Common myeloid progenitor, CD34-positive (primary cell): Measurements from ENCODE around the gene RPL27A.

Experiments
- CTCF ChIA-PET: fragments of 350-600 bp; sonication (Branson Sonifier 250); formaldehyde crosslinking; loops from one replicate; lab custom pipeline; 2021; ENCODE audit warnings: antibody characterized with exemption; lab: Charles Lee
- POLR2A ChIA-PET: fragments of 350-600 bp; sonication (Branson Sonifier 250); formaldehyde crosslinking; loops from one replicate; lab custom pipeline; 2021; ENCODE audit warnings: antibody characterized with exemption; lab: Charles Lee
- DNase-seq, 3 donors: peaks; one replicate each; pipeline versions ENCODE4 v3.0.0 to v3.0.0-alpha.2; 2013
- H3K27ac ChIP-seq, 2 experiments: 1 replicate in 1 of 2; 2 replicates in 1 of 2; pipeline ENCODE4 v1.7.0; 2013; ENCODE audit warnings: inconsistent platforms in 2 of 2, low read length in 2 of 2, mild to moderate bottlenecking in 2 of 2, low read depth in 1 of 2, moderate library complexity in 1 of 2; ENCODE audit not compliant: severe bottlenecking in 2 of 2, insufficient read depth in 1 of 2, poor library complexity in 1 of 2
- H3K27me3 ChIP-seq, 5 experiments: replicated peaks in 2 of 5; 1 replicate in 3 of 5; 2 replicates in 2 of 5; pipeline versions ENCODE4 v1.6.1 to v1.7.0; 2013; ENCODE audit warnings: low read length in 4 of 5, mild to moderate bottlenecking in 2 of 5, moderate library complexity in 2 of 5, inconsistent platforms in 1 of 5; ENCODE audit not compliant: insufficient read depth in 5 of 5, control insufficient read depth in 4 of 5
- H3K36me3 ChIP-seq, 4 experiments: 1 replicate in 2 of 4; 2 replicates in 2 of 4; pipeline versions ENCODE4 v1.6.1 to v1.7.0; 2013; ENCODE audit warnings: low read length in 3 of 4, control low read depth in 1 of 4, mild to moderate bottlenecking in 1 of 4; ENCODE audit not compliant: control insufficient read depth in 4 of 4, insufficient read depth in 4 of 4
- H3K4me1 ChIP-seq, 4 experiments: 1 replicate in 3 of 4; 2 replicates in 1 of 4; pipeline versions ENCODE4 v1.6.1 to v1.7.1; 2013; ENCODE audit warnings: low read length in 3 of 4, mild to moderate bottlenecking in 3 of 4, control low read depth in 1 of 4, inconsistent platforms in 1 of 4, moderate library complexity in 1 of 4; ENCODE audit not compliant: control insufficient read depth in 4 of 4, insufficient read depth in 4 of 4; ENCODE audit errors: control extremely low read depth in 1 of 4
- H3K4me3 ChIP-seq, 7 experiments: 1 replicate in 4 of 7; 2 replicates in 3 of 7; pipeline versions ENCODE4 v1.5.1 to v1.7.0; 2013; ENCODE audit warnings: mild to moderate bottlenecking in 7 of 7, low read length in 6 of 7, moderate library complexity in 6 of 7, inconsistent platforms in 2 of 7, low read depth in 2 of 7, control low read depth in 1 of 7; ENCODE audit not compliant: insufficient read depth in 4 of 7, control insufficient read depth in 1 of 7; ENCODE audit errors: extremely low read depth in 1 of 7
- H3K9me3 ChIP-seq, 5 experiments: 1 replicate in 4 of 5; 2 replicates in 1 of 5; pipeline versions ENCODE4 v1.6.1 to v1.7.1; 2013; ENCODE audit warnings: low read length in 4 of 5, mild to moderate bottlenecking in 2 of 5, inconsistent platforms in 1 of 5, low read depth in 1 of 5, moderate library complexity in 1 of 5; ENCODE audit not compliant: control insufficient read depth in 4 of 5, insufficient read depth in 2 of 5; ENCODE audit errors: control extremely low read depth in 1 of 5
- WGBS: methylation state at CpG from one replicate; pipeline ENCODE4 v1.1.5; 2013; ENCODE audit not compliant: insufficient coverage; 5-methylcytosine and 5-hydroxymethylcytosine counted together

The RPL27A gene

GRCh38 chr11:8713760-8714454, 31.3 kb downstream of the RPL27A start:
- no peaks in the 10 kb centered on the region for H3K36me3 ChIP-seq
- WGBS = 98% methylated on average over 7 of the region's 8 CpGs
- H3K4me3 ChIP-seq = no peak overlapping the region
- no peak overlapping the region for H3K27ac ChIP-seq
- POLR2A ChIA-PET = interaction anchor here (0.6 kb wide), 1 partner anchor 251 kb away, joined by 3 read pairs; no protein-coding TSS in a partner anchor
- no peaks in the 10 kb centered on the region for H3K9me3 ChIP-seq
- no peak for DNase-seq
- no peaks in the 10 kb centered on the region for H3K4me1 ChIP-seq
- CTCF ChIA-PET = no interaction called here
- H3K27me3 ChIP-seq = peaks cover 0 to 3% (median 0%) of the 10 kb centered on the region in 5 experiments

- Histone ChIP-seq H3K27me3 (peaks cover 0 to 5% (median 0%) of the 10 kb centered on the region in 5 experiments), H3K4me3 (no peak overlapping the region), H3K9me3 (no peaks in the 10 kb centered on the region), H3K27ac (no peak overlapping the region), H3K4me1 (no peaks in the 10 kb centered on the region), H3K36me3 (no peaks in the 10 kb centered on the region)
- WGBS = 74% methylated on average over 3 of the region's 4 CpGs
- POLR2A ChIA-PET = interaction anchor here (0.6 kb wide), 1 partner anchor 250 kb away, joined by 3 read pairs; no protein-coding TSS in a partner anchor
- CTCF ChIA-PET = no interaction called here
- DNase-seq = no peak
Observed at GRCh38 chr11:8714622-8715225, 32.1 kb downstream of the RPL27A start.

- H3K4me3 ChIP-seq = no peak overlapping the region
- CTCF ChIA-PET = interaction anchor here (1.5 kb wide), 1 partner anchor 14 kb away, joined by 3 read pairs; no protein-coding TSS in a partner anchor
Observed at GRCh38 chr11:8715501-8715900, 32.9 kb downstream of the RPL27A start.

GRCh38 chr11:8717544-8717875, 34.9 kb downstream of the RPL27A start:
- H3K27ac ChIP-seq = no peak overlapping the region
- no peak overlapping the region for H3K4me3 ChIP-seq
- 82% methylated on average over 3 of the region's 9 CpGs for WGBS
- CTCF ChIA-PET = no interaction called here
- no peak for DNase-seq
- no peaks in the 10 kb centered on the region for H3K36me3 ChIP-seq
- peaks cover 0 to 11% (median 0%) of the 10 kb centered on the region in 5 experiments for H3K27me3 ChIP-seq
- H3K4me1 ChIP-seq = no peaks in the 10 kb centered on the region
- H3K9me3 ChIP-seq = no peaks in the 10 kb centered on the region
- POLR2A ChIA-PET = no interaction called here

More at GRCh38 chr11:8715501-8715900, 32.9 kb downstream of the RPL27A start:
- Histone ChIP-seq H3K27ac (no peak overlapping the region), H3K27me3 (peaks cover 0 to 6% (median 0%) of the 10 kb centered on the region in 5 experiments), H3K9me3 (no peaks in the 10 kb centered on the region), H3K4me1 (no peaks in the 10 kb centered on the region), H3K36me3 (no peaks in the 10 kb centered on the region)
- POLR2A ChIA-PET = no interaction called here
- DNase-seq = no peak
- 93% methylated on average over 11 of the region's 15 CpGs for WGBS

- Histone ChIP-seq H3K27ac (no peak overlapping the region), H3K4me1 (no peaks in the 10 kb centered on the region), H3K36me3 (no peaks in the 10 kb centered on the region), H3K9me3 (no peaks in the 10 kb centered on the region), H3K27me3 (peaks cover 0 to 11% (median 0%) of the 10 kb centered on the region in 5 experiments), H3K4me3 (no peak overlapping the region)
- ChIA-PET POLR2A (no interaction called here), CTCF (no interaction called here)
- DNase-seq = no peak
- WGBS = 82% methylated on average over 6 of the region's 11 CpGs
Observed at GRCh38 chr11:8717876-8718753, 35.5 kb downstream of the RPL27A start.

- no peaks in the 10 kb centered on the region for H3K4me1 ChIP-seq
- ChIA-PET CTCF (no interaction called here), POLR2A (no interaction called here)
- H3K27me3 ChIP-seq = peaks cover 0 to 11% (median 0%) of the 10 kb centered on the region in 5 experiments
- no peak overlapping the region for H3K4me3 ChIP-seq
- no peaks in the 10 kb centered on the region for H3K9me3 ChIP-seq
- H3K27ac ChIP-seq = no peak overlapping the region
- no peak for DNase-seq
- no peaks in the 10 kb centered on the region for H3K36me3 ChIP-seq
- 100% methylated on average over 3 of the region's 4 CpGs for WGBS
Observed at GRCh38 chr11:8719211-8719649, 36.6 kb downstream of the RPL27A start.
